CD4-positive, alpha-beta T cell (primary cell): ENCODE data around the gene FIBCD1. TPM values are rescaled to one million over a fixed set of nuclear protein-coding genes. Genes with fewer than 3 reads are reported as not detected.

Source experiments
- ATAC-seq: fragments of 200-7000 bp; cut with Tn5 transposase; one replicate; pipeline ENCODE4 v1.10.0; 2022; ENCODE audit warnings: mild to moderate bottlenecking; ENCODE audit not compliant: poor library complexity
- CTCF ChIA-PET: fragments of 350-600 bp; sonication (Branson Sonifier 250); formaldehyde crosslinking; loops from one replicate; lab custom pipeline; 2021; ENCODE audit warnings: antibody characterized with exemption, inconsistent platforms; lab: Charles Lee
- POLR2A ChIA-PET: fragments of 350-600 bp; sonication (Branson Sonifier 250); formaldehyde crosslinking; loops from one replicate; lab custom pipeline; 2021; ENCODE audit warnings: antibody characterized with exemption, inconsistent platforms; lab: Charles Lee
- DNase-seq, 14 experiments: peaks; one replicate each; pipeline ENCODE4 v3.0.0-alpha.2; 2013 to 2020; ENCODE audit warnings: mixed read lengths in 2 of 14
- H3K27ac ChIP-seq, 2 donors: one replicate each; pipeline versions ENCODE4 v1.5.1 to v1.7.0; 2013; ENCODE audit warnings: low read length in 2 of 2, low read depth in 1 of 2, mild to moderate bottlenecking in 1 of 2
- H3K27me3 ChIP-seq, 2 experiments: 1 replicate in 1 of 2; 2 replicates in 1 of 2; pipeline versions ENCODE4 v1.6.1 to v1.7.0; 2013; ENCODE audit warnings: low read length in 2 of 2, control low read depth in 1 of 2, mild to moderate bottlenecking in 1 of 2, moderate library complexity in 1 of 2; ENCODE audit not compliant: insufficient read depth in 2 of 2, control insufficient read depth in 1 of 2
- H3K36me3 ChIP-seq: one replicate; pipeline ENCODE4 v1.6.1; 2013; ENCODE audit warnings: low read length, control low read depth; ENCODE audit not compliant: insufficient read depth
- H3K4me1 ChIP-seq: one replicate; pipeline ENCODE4 v1.6.1; 2013; ENCODE audit warnings: low read length, control low read depth; ENCODE audit not compliant: insufficient read depth
- H3K4me3 ChIP-seq: one replicate; pipeline ENCODE4 v1.5.1; 2013; ENCODE audit warnings: mild to moderate bottlenecking, low read length, moderate library complexity
- H3K9me3 ChIP-seq, 2 experiments: 1 replicate in 1 of 2; 2 replicates in 1 of 2; pipeline versions ENCODE4 v1.6.1 to v1.7.0; 2013; ENCODE audit warnings: low read length in 2 of 2, mild to moderate bottlenecking in 2 of 2, control low read depth in 1 of 2, moderate library complexity in 1 of 2; ENCODE audit not compliant: control insufficient read depth in 1 of 2, insufficient read depth in 1 of 2
- H3K27ac Mint-ChIP-seq: one replicate; pipeline ENCODE4 v1.8.0; 2020; ENCODE audit warnings: mixed read lengths
- H3K27me3 Mint-ChIP-seq: one replicate; pipeline ENCODE4 v1.8.0; 2021; ENCODE audit warnings: mixed read lengths
- H3K36me3 Mint-ChIP-seq: one replicate; pipeline ENCODE4 v1.8.0; 2021; ENCODE audit warnings: low read depth, mixed read lengths
- H3K4me1 Mint-ChIP-seq: one replicate; pipeline ENCODE4 v1.8.0; 2021; ENCODE audit warnings: low read depth, mixed read lengths
- H3K4me3 Mint-ChIP-seq: one replicate; pipeline ENCODE4 v1.8.0; 2020; ENCODE audit warnings: mild to moderate bottlenecking, mixed read lengths
- H3K9me3 Mint-ChIP-seq: one replicate; pipeline ENCODE4 v1.8.0; 2020; ENCODE audit warnings: mixed read lengths
- intact Hi-C, 2 experiments: fragments of 100-400 bp; cut with DNase I in 1 of 2; cut with micrococcal nuclease in 1 of 2; formaldehyde crosslinking; loops; one replicate each; pipeline versions ENCODE4 v1.15.1 to v1.9.0; 2023 to 2025; cut with DNase I, micrococcal nuclease
- total RNA-seq, 174 experiments: library from RNA in 2 of 174; stranded (reverse) in 2 of 174; gene quantifications; one replicate each; pipeline ENCODE4 v1.2.3 and lab custom pipeline; 2021 to 2026
- TF ChIP-seq, protein P1 (sequence below): fragments of 200-600 bp; IDR thresholded peaks from one replicate; pipeline ENCODE4 v1.8.0; 2022; ENCODE audit warnings: antibody characterized with exemption, mild to moderate bottlenecking

The FIBCD1 gene
- total RNA-seq, 2 experiments from 2014 or later, result not detected

DNA sequence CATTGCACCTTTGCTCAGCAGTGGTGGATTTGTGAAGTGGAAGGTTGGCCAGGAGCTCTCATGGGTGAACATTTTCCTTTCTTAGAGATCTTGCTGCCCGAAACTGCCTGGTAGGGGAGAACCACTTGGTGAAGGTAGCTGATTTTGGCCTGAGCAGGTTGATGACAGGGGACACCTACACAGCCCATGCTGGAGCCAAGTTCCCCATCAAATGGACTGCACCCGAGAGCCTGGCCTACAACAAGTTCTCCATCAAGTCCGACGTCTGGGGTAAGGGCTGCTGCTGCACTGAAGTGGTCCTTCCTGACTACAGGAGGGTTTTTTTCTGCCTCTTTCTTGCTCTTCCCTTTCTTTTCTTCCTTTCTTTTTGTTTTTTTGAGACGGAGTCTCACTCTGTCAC is 64.3 kb downstream of the FIBCD1 start:
- Mint-ChIP-seq H3K9me3 (no peaks in the 10 kb centered on the region), H3K27me3 (no peaks in the 10 kb centered on the region), H3K4me1 (no peaks in the 10 kb centered on the region), H3K36me3 (peaks cover 90% of the 10 kb centered on the region), H3K27ac (no peak overlapping the region), H3K4me3 (no peak overlapping the region)
- intact Hi-C loops, result no loop called here
- Histone ChIP-seq H3K36me3 (peaks cover 54% of the 10 kb centered on the region), H3K27ac (no peak overlapping the region), H3K4me3 (no peak overlapping the region), H3K9me3 (no peaks in the 10 kb centered on the region), H3K4me1 (no peaks in the 10 kb centered on the region), H3K27me3 (no peaks in the 10 kb centered on the region)
- ATAC-seq, result no peak
- TF ChIP-seq, protein P1, sequence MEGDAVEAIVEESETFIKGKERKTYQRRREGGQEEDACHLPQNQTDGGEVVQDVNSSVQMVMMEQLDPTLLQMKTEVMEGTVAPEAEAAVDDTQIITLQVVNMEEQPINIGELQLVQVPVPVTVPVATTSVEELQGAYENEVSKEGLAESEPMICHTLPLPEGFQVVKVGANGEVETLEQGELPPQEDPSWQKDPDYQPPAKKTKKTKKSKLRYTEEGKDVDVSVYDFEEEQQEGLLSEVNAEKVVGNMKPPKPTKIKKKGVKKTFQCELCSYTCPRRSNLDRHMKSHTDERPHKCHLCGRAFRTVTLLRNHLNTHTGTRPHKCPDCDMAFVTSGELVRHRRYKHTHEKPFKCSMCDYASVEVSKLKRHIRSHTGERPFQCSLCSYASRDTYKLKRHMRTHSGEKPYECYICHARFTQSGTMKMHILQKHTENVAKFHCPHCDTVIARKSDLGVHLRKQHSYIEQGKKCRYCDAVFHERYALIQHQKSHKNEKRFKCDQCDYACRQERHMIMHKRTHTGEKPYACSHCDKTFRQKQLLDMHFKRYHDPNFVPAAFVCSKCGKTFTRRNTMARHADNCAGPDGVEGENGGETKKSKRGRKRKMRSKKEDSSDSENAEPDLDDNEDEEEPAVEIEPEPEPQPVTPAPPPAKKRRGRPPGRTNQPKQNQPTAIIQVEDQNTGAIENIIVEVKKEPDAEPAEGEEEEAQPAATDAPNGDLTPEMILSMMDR, result no peak
- CTCF ChIA-PET, result no interaction called here
- no peak for DNase-seq
- POLR2A ChIA-PET, result no interaction called here

GRCh38 chr9:130873966-130874365 is 65.1 kb downstream of the FIBCD1 start:
- Mint-ChIP-seq H3K27ac (no peak overlapping the region), H3K4me1 (no peaks in the 10 kb centered on the region), H3K9me3 (no peaks in the 10 kb centered on the region), H3K4me3 (no peak overlapping the region), H3K36me3 (peaks cover 82% of the 10 kb centered on the region), H3K27me3 (no peaks in the 10 kb centered on the region)
- ATAC-seq (no peak), DNase-seq (no peak)
- Histone ChIP-seq H3K27ac (no peak overlapping the region), H3K4me1 (no peaks in the 10 kb centered on the region), H3K36me3 (peaks cover 46% of the 10 kb centered on the region), H3K27me3 (no peaks in the 10 kb centered on the region), H3K4me3 (no peak overlapping the region), H3K9me3 (no peaks in the 10 kb centered on the region)
- POLR2A ChIA-PET, result no interaction called here
- TF ChIP-seq, protein P1, result no peak
- CTCF ChIA-PET, result no interaction called here
- intact Hi-C loops, result no loop called here

DNA sequence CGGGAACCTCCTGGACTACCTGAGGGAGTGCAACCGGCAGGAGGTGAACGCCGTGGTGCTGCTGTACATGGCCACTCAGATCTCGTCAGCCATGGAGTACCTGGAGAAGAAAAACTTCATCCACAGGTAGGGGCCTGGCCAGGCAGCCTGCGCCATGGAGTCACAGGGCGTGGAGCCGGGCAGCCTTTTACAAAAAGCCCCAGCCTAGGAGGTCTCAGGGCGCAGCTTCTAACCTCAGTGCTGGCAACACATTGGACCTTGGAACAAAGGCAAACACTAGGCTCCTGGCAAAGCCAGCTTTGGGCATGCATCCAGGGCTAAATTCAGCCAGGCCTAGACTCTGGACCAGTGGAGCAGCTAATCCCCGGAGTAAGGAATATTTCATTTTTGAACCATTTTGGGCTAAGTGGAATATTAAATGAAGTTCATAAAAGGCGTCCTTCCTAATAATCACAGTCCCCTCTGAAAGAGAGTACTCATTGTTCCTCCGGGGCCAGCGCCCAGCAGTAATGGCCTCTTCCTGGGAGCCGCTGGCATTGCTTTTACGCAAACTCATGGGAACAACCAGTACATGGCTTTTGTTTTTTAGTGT is 66.0 kb downstream of the FIBCD1 start:
- H3K27ac ChIP-seq, result no peak overlapping the region
- Mint-ChIP-seq H3K4me3 (no peak overlapping the region), H3K27ac (no peak overlapping the region), H3K9me3 (no peaks in the 10 kb centered on the region), H3K4me1 (no peaks in the 10 kb centered on the region), H3K36me3 (peaks cover 72% of the 10 kb centered on the region), H3K27me3 (no peaks in the 10 kb centered on the region)
- H3K4me1 ChIP-seq, result no peaks in the 10 kb centered on the region
- H3K9me3 ChIP-seq, result no peaks in the 10 kb centered on the region
- H3K27me3 ChIP-seq, result no peaks in the 10 kb centered on the region
- TF ChIP-seq, protein P1, result no peak
- no peak for DNase-seq
- ChIA-PET CTCF (no interaction called here), POLR2A (no interaction called here)
- intact Hi-C loops, result no loop called here
- H3K36me3 ChIP-seq, result peaks cover 40% of the 10 kb centered on the region
- ATAC-seq, result no peak
- H3K4me3 ChIP-seq, result no peak overlapping the region
